Suppressor macrophage treated with lipopolysaccharide for 4 hours (primary cell): Measurements from ENCODE around the gene BMPR2.
A peak's percentile ranks its signal among the peaks of the same experiment; 100 is the strongest.

ENCODE experiments used
- DNase-seq: peaks from one replicate; pipeline ENCODE4 v3.0.0-alpha.2; 2020

BMPR2 gene

GRCh38 chr2:202608142-202608852 is 232.2 kb downstream of the BMPR2 start:
- DNase-seq = peak; percentile 78

GRCh38 chr2:202609381-202610145 is 233.4 kb downstream of the BMPR2 start:
- DNase-seq = peak; percentile 75

- DNase-seq = peak; percentile 20
These were observed 234.3 kb downstream of the BMPR2 start for GRCh38 chr2:202610380-202610779.

GRCh38 chr2:202612145-202612544 is 236.0 kb downstream of the BMPR2 start:
- DNase-seq = no peak

- DNase-seq = no peak
These were observed 237.4 kb downstream of the BMPR2 start for GRCh38 chr2:202613479-202613878.
